ENCODE results near the gene PTPRM.

DNA sequence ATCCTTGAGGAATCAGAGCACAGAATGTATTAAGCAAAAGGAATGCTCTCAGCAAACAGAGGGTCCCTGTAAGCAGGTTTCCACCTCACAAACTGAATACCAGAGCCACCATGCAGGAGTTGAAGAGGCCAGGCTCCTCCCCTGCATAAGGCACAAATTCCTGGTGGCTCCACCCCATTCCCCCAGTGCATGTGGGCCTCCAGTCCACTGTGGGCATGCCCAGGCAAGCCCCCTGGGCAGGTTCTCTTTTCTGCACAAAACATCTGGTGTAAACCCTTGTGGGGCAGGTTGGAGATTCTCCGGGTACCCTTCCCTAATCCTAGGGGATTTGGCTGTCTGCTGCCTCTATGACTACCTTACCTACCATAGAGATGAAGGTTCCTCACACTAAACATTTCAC is 166.5 kb downstream of the PTPRM start:
- TF ChIP-seq NRF1 (IDR thresholded peaks at IDR 0.05; ENCODE audit: low read depth, low read length) (no peak), REST (IDR thresholded peaks at IDR 0.05; ENCODE audit: low read depth, low read length) (no peak), POLR2AphosphoS5 (IDR thresholded peaks at IDR 0.05; ENCODE audit: low read depth, low read length) (no peak), USF2 (IDR thresholded peaks at IDR 0.05; ENCODE audit: borderline replicate concordance, low read depth, low read length) (no peak), TCF12 (IDR thresholded peaks at IDR 0.05) (no peak), RAD21 (IDR thresholded peaks at IDR 0.05; ENCODE audit: low read length) (no peak), EP300 (IDR thresholded peaks at IDR 0.05; ENCODE audit: borderline replicate concordance in 1 of 2, low read depth in 1 of 2, low read length in 1 of 2) (no peak), MXI1 (IDR thresholded peaks at IDR 0.05; ENCODE audit: low read depth, low read length) (no peak)
- TF ChIP-seq, protein P1, sequence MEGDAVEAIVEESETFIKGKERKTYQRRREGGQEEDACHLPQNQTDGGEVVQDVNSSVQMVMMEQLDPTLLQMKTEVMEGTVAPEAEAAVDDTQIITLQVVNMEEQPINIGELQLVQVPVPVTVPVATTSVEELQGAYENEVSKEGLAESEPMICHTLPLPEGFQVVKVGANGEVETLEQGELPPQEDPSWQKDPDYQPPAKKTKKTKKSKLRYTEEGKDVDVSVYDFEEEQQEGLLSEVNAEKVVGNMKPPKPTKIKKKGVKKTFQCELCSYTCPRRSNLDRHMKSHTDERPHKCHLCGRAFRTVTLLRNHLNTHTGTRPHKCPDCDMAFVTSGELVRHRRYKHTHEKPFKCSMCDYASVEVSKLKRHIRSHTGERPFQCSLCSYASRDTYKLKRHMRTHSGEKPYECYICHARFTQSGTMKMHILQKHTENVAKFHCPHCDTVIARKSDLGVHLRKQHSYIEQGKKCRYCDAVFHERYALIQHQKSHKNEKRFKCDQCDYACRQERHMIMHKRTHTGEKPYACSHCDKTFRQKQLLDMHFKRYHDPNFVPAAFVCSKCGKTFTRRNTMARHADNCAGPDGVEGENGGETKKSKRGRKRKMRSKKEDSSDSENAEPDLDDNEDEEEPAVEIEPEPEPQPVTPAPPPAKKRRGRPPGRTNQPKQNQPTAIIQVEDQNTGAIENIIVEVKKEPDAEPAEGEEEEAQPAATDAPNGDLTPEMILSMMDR (IDR thresholded peaks at IDR 0.05), result no peak
